Loucy (cell line): Measurements from ENCODE around the gene PRKCQ.

ENCODE experiments used
- EZH2phosphoT487 ChIP-seq: fragments of 200-600 bp; IDR thresholded peaks from 2 replicates; pipeline ENCODE4 v1.6.1; 2018; ENCODE audit warnings: antibody characterized with exemption, mild to moderate bottlenecking, moderate library complexity, borderline replicate concordance
- TF ChIP-seq, protein P1 (sequence below): fragments of 200-600 bp; sonication (generic); conservative IDR thresholded peaks from 2 replicates; pipeline ENCODE4 v1.5.1; 2014; ENCODE audit warnings: mild to moderate bottlenecking, antibody characterized with exemption, low read length

DNA sequence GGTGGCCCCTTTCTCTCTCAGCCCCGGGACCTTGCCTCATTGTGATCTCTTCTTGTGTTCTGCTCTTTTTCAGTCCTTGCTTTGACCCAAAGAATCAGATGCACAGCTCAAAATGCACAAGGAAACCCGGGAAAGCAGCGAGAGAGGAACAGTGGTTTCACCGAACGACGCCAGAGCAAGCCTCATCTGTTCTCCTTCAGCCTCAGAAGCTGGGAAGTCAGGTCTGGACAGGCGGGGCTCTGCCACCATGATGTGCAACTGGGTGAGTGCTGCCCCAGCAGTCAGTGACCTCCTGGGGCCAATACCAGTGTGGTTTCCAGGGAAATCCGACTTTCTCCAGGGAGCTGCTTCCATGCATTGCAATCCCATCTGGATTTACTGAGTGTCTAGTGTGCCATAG is 133.4 kb downstream of the PRKCQ start:
- TF ChIP-seq, protein P1, sequence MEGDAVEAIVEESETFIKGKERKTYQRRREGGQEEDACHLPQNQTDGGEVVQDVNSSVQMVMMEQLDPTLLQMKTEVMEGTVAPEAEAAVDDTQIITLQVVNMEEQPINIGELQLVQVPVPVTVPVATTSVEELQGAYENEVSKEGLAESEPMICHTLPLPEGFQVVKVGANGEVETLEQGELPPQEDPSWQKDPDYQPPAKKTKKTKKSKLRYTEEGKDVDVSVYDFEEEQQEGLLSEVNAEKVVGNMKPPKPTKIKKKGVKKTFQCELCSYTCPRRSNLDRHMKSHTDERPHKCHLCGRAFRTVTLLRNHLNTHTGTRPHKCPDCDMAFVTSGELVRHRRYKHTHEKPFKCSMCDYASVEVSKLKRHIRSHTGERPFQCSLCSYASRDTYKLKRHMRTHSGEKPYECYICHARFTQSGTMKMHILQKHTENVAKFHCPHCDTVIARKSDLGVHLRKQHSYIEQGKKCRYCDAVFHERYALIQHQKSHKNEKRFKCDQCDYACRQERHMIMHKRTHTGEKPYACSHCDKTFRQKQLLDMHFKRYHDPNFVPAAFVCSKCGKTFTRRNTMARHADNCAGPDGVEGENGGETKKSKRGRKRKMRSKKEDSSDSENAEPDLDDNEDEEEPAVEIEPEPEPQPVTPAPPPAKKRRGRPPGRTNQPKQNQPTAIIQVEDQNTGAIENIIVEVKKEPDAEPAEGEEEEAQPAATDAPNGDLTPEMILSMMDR, result no peak
- TF ChIP-seq EZH2phosphoT487, result no peak
